K562 treated with DMSO at 1 percent for 4 hours (cell line): ENCODE measurements around the gene RNF208. TPM values are rescaled to one million over a fixed set of nuclear protein-coding genes. Genes with fewer than 3 reads are reported as not detected.

Experiments used
- total RNA-seq: library from RNA; unstranded; fragments of 300-600 nt; gene quantifications from 2 replicates; pipeline ENCODE4 v1.2.3, GENCODE V29; 2022; ENCODE audit not compliant: insufficient read depth

RNF208 gene
- total RNA-seq = 6.2 and 6.7 TPM in 2 replicates

GRCh38 chr9:137222190-137223077, at the start of gene RNF208:
TSS of gene RNF208 (minus strand) at chr9:137222240. CDS start at chr9:137221212, 1,028 bp downstream.

GRCh38 chr9:137254624-137255447, 32.8 kb upstream of the RNF208 start, which contains the start of gene NELFB:
TSS of gene NELFB (plus strand) at chr9:137255327.

GRCh38 chr9:137251194-137251461, 29.1 kb upstream of the RNF208 start, which contains the start of gene STPG3:
TSS of gene STPG3 (plus strand) at chr9:137251286. CDS start at chr9:137251287, 1 bp downstream.

GRCh38 chr9:137240841-137241489, 18.9 kb upstream of the RNF208 start, which contains the start of gene TUBB4B:
TSS of gene TUBB4B (plus strand) at chr9:137241287. CDS start at chr9:137241361, 74 bp downstream.

GRCh38 chr9:137230705-137231371, 8.8 kb upstream of the RNF208 start, which contains the start of gene SLC34A3:
TSS of gene SLC34A3 (plus strand) at chr9:137230901. CDS start at chr9:137231703, 802 bp downstream.

GRCh38 chr9:137227054-137227852, 5.2 kb upstream of the RNF208 start, which contains the start of gene RNF224:
TSS of gene RNF224 (plus strand) at chr9:137227502. CDS start at chr9:137228336, 834 bp downstream.

GRCh38 chr9:137224830-137225694, 3.0 kb upstream of the RNF208 start, which contains the start of gene CYSRT1:
TSS of gene CYSRT1 (plus strand) at chr9:137225174. CDS start at chr9:137225622, 448 bp downstream.

GRCh38 chr9:137205126-137206069, 16.6 kb downstream of the RNF208 start, which contains the start of the genes NDOR1 and TMEM203:
TSS of gene NDOR1 (plus strand) at chr9:137205700. CDS start at chr9:137205778, 78 bp downstream.
TSS of gene TMEM203 (minus strand) at chr9:137205648. CDS start at chr9:137205414, 234 bp downstream.

GRCh38 chr9:137200311-137201204, 21.5 kb downstream of the RNF208 start, which contains the start of gene TPRN:
TSS of gene TPRN (minus strand) at chr9:137200741. CDS start at chr9:137200711, 30 bp downstream.

GRCh38 chr9:137188490-137189296, 33.3 kb downstream of the RNF208 start, which contains the start of the genes ANAPC2 and SSNA1:
TSS of gene ANAPC2 (minus strand) at chr9:137188560. CDS start at chr9:137188532, 28 bp downstream.
TSS of gene SSNA1 (plus strand) at chr9:137188676. CDS start at chr9:137188727, 51 bp downstream.

Other genes with a start within 250 kb of the RNF208 start
- gene PTGDS, start 244.7 kb downstream of the RNF208 start, total RNA-seq = 6.1 and 15.4 TPM in 2 replicates
- not detected in 2 replicates for gene LCNL1, start 239.2 kb downstream of the RNF208 start, total RNA-seq
- gene PAXX, start 229.8 kb downstream of the RNF208 start, total RNA-seq = 89.0 and 89.2 TPM in 2 replicates
- 2.0 TPM in 1 of 2 replicates, not detected in the other for gene CLIC3, start 225.7 kb downstream of the RNF208 start, total RNA-seq
- gene ABCA2, start 194.0 kb downstream of the RNF208 start, total RNA-seq = 14.1 and 26.4 TPM in 2 replicates
- gene FUT7, start 190.2 kb downstream of the RNF208 start, total RNA-seq = not detected in 2 replicates
- gene NPDC1, start 176.1 kb downstream of the RNF208 start, total RNA-seq = 0.52 and 1.0 TPM in 2 replicates
- not detected in 2 replicates for gene ENTPD2, start 168.2 kb downstream of the RNF208 start, total RNA-seq
- 27.1 and 30.1 TPM in 2 replicates for gene SAPCD2, start 151.7 kb downstream of the RNF208 start, total RNA-seq
- 9.4 and 14.1 TPM in 2 replicates for gene UAP1L1, start 144.7 kb downstream of the RNF208 start, total RNA-seq
- 37.3 and 38.9 TPM in 2 replicates for gene MAN1B1, start 135.3 kb downstream of the RNF208 start, total RNA-seq
- 228 and 246 TPM in 2 replicates for gene DPP7, start 107.5 kb downstream of the RNF208 start, total RNA-seq
- gene GRIN1, start 83.1 kb downstream of the RNF208 start, total RNA-seq = not detected in 2 replicates
- not detected in 2 replicates for gene LRRC26, start 52.2 kb downstream of the RNF208 start, total RNA-seq
- not detected in 2 replicates for gene TMEM210, start 50.2 kb downstream of the RNF208 start, total RNA-seq
- 32.5 and 40.5 TPM in 2 replicates for gene ANAPC2, start 33.7 kb downstream of the RNF208 start, total RNA-seq
- gene SSNA1, start 33.6 kb downstream of the RNF208 start, total RNA-seq = 203 and 207 TPM in 2 replicates
- 26.9 and 34.8 TPM in 2 replicates for gene TPRN, start 21.5 kb downstream of the RNF208 start, total RNA-seq
- gene TMEM203, start 16.6 kb downstream of the RNF208 start, total RNA-seq = 35.0 and 40.6 TPM in 2 replicates
- 23.0 and 25.4 TPM in 2 replicates for gene NDOR1, start 16.5 kb downstream of the RNF208 start, total RNA-seq
- 1.1 TPM in 1 of 2 replicates, not detected in the other for gene CYSRT1, start 2.9 kb upstream of the RNF208 start, total RNA-seq
- gene RNF224, start 5.3 kb upstream of the RNF208 start, total RNA-seq = 0.99 TPM in 1 of 2 replicates, not detected in the other
- gene SLC34A3, start 8.7 kb upstream of the RNF208 start, total RNA-seq = not detected in 2 replicates
- 816 and 880 TPM in 2 replicates for gene TUBB4B, start 19.0 kb upstream of the RNF208 start, total RNA-seq
- gene STPG3, start 29.0 kb upstream of the RNF208 start, total RNA-seq = not detected in 2 replicates
- 84.5 and 89.8 TPM in 2 replicates for gene NELFB, start 33.1 kb upstream of the RNF208 start, total RNA-seq
- gene TOR4A, start 55.5 kb upstream of the RNF208 start, total RNA-seq = 49.5 and 59.8 TPM in 2 replicates
- 16.1 and 30.4 TPM in 2 replicates for gene NRARP, start 80.0 kb upstream of the RNF208 start, total RNA-seq
- gene EXD3, start 200.9 kb upstream of the RNF208 start, total RNA-seq = 9.8 TPM in 2 replicates
- gene NOXA1, start 201.2 kb upstream of the RNF208 start, total RNA-seq = 1.1 and 1.8 TPM in 2 replicates
- not detected in 2 replicates for gene ENTPD8, start 219.1 kb upstream of the RNF208 start, total RNA-seq
- 52.0 and 53.0 TPM in 2 replicates for gene NSMF, start 237.1 kb upstream of the RNF208 start, total RNA-seq